ENCODE results near the gene KIAA0930.

- TF ChIP-seq CTCF (IDR thresholded peaks at IDR 0.05): no peak
- TF ChIP-seq ZFX (IDR thresholded peaks at IDR 0.05; ENCODE audit: borderline replicate concordance): no peak
Observed at GRCh38 chr22:45163451-45164269, 77.0 kb downstream of the KIAA0930 start, which contains the start of gene NUP50.
